Lower lobe of right lung (tissue), 2 donors: ENCODE measurements around the gene COPS7A. TPM values are rescaled to one million over a fixed set of nuclear protein-coding genes. Genes with fewer than 3 reads are reported as not detected.
A peak's percentile ranks its signal among the peaks of the same experiment; 100 is the strongest.
"Not testable (repeated sequence)": the region's sequence is repeated elsewhere in the genome, so short reads cannot be mapped to it uniquely, and the experiment has no call there.

Experiments
- ATAC-seq, 2 donors: fragments of 200-7000 bp; cut with Tn5 transposase; one replicate each; pipeline ENCODE4 v1.9.1; 2020 to 2022; ENCODE audit warnings: mild to moderate bottlenecking in 2 of 2, moderate library complexity in 2 of 2
- DNase-seq: peaks from one replicate; pipeline ENCODE4 v3.0.0-alpha.2; 2020
- H3K27ac ChIP-seq: fragments of 200-600 bp; one replicate; pipeline ENCODE4 v1.8.0; 2022
- H3K27me3 ChIP-seq: fragments of 200-600 bp; one replicate; pipeline ENCODE4 v1.8.0; 2022; ENCODE audit warnings: low read depth
- H3K36me3 ChIP-seq: fragments of 200-600 bp; one replicate; pipeline ENCODE4 v1.8.0; 2022; ENCODE audit warnings: mild to moderate bottlenecking
- H3K4me1 ChIP-seq: fragments of 200-600 bp; one replicate; pipeline ENCODE4 v1.8.0; 2022
- H3K4me3 ChIP-seq: fragments of 200-600 bp; one replicate; pipeline ENCODE4 v1.8.0; 2022; ENCODE audit warnings: mild to moderate bottlenecking
- H3K9me3 ChIP-seq: fragments of 200-600 bp; one replicate; pipeline ENCODE4 v1.8.0; 2022
- intact Hi-C: fragments of 100-400 bp; cut with DNase I; formaldehyde crosslinking; loops from one replicate; pipeline ENCODE4 v1.11.0; 2022
- total RNA-seq: library from RNA; stranded (reverse); fragmentation: NEBNext Ultra II Directional; extraction: Animal tissue kit (Norgen Biotek cat#: 25700); gene quantifications from one replicate; pipeline ENCODE4 v1.2.1, GENCODE V29; 2021
- TF ChIP-seq, protein P1 (sequence below): fragments of 200-600 bp; IDR thresholded peaks from one replicate; pipeline ENCODE4 v1.8.0; 2022; ENCODE audit warnings: antibody characterized with exemption, mild to moderate bottlenecking
- donor health status: DM: no; HTN: yes; CAD: no; lungs with severe emphysema.

The COPS7A gene
- total RNA-seq, 1 donor from 2014 or later = 55.1 TPM

DNA sequence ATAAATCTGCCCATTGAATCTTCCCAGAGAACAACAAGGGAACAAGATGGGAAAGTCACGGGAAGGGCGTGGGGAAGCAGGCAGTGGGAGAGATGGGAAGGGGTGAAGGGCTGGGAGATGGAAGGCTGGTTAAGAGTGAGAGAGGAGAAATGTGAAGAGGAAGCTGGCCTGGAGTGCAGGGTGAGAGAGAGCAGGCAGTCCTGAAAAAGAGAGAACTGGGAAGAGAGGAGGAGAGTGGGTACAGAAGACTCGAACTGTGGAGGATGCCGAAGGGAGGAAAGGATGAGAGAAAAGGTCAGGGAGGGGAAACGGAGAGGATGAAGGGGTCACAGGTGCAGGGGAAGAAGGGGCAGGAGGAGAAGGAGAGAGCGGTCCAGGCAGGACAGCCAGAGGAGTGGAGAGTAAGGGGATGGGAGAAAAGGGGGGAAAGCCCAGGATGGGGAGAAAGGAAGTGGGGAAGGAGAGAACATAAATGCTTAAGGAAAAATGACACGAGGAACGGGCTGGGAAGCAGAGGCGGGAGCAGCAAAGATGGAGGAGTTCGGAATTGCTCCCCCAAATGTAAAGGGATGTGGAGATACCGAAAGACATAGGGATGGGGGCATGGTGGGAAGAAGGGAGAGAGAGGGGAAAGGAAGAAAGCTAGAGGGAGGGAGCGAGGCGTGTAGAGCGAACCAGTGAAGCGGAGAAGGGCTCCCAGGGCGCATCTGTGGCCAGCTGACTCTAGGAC, 24.4 kb upstream of the COPS7A start:
- Histone ChIP-seq H3K9me3 (no peaks in the 10 kb centered on the region), H3K27ac (no peak overlapping the region), H3K36me3 (no peaks in the 10 kb centered on the region), H3K27me3 (peaks cover 71% of the 10 kb centered on the region), H3K4me3 (peak overlapping the region; percentile 46), H3K4me1 (peaks cover 11% of the 10 kb centered on the region)
- ATAC-seq (no peak), DNase-seq (no peak)
- TF ChIP-seq, protein P1, sequence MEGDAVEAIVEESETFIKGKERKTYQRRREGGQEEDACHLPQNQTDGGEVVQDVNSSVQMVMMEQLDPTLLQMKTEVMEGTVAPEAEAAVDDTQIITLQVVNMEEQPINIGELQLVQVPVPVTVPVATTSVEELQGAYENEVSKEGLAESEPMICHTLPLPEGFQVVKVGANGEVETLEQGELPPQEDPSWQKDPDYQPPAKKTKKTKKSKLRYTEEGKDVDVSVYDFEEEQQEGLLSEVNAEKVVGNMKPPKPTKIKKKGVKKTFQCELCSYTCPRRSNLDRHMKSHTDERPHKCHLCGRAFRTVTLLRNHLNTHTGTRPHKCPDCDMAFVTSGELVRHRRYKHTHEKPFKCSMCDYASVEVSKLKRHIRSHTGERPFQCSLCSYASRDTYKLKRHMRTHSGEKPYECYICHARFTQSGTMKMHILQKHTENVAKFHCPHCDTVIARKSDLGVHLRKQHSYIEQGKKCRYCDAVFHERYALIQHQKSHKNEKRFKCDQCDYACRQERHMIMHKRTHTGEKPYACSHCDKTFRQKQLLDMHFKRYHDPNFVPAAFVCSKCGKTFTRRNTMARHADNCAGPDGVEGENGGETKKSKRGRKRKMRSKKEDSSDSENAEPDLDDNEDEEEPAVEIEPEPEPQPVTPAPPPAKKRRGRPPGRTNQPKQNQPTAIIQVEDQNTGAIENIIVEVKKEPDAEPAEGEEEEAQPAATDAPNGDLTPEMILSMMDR = no peak
- intact Hi-C loops = no loop called here

DNA sequence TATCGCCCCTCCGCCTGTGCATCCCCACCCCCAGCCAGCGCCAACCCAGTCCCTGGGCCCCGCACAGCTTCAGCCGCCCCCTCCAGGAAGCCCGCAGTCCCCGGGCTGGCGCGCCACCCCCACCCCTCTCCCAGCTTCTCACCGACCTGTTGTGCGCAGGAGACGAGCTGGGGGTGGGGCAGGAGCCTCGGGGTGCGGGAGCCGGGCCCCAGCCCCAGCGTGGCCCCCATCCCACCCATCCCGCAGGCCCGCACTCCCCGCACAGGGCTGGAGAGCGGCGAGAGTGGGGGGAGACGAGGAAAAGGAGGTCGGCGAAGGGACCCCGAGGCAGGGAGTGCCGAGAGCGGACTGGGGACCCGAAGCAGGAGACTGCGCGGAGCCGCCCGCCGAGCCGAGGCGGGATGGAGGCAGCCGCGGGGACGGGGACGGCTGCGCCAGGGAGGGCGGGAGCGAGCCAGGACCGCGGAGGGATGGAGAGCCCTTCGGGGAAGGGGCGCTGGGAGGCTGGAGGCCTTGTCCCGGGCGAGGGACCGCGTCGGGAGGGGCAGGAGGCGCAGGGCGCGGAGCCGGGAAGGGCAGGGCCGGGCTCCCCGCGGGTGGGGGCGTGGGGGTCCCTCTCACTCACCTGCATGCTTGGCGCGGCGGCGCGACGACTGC, 23.7 kb upstream of the COPS7A start:
- H3K27me3 ChIP-seq = peaks cover 76% of the 10 kb centered on the region
- no peak for DNase-seq
- peak overlapping the region; percentile 46 for H3K4me3 ChIP-seq
- peaks cover 11% of the 10 kb centered on the region for H3K4me1 ChIP-seq
- no peaks in the 10 kb centered on the region for H3K36me3 ChIP-seq
- TF ChIP-seq, protein P1 = no peak
- intact Hi-C loops = no loop called here
- ATAC-seq = peak; percentile 16 to 44
- H3K27ac ChIP-seq = no peak overlapping the region
- H3K9me3 ChIP-seq = no peaks in the 10 kb centered on the region

DNA sequence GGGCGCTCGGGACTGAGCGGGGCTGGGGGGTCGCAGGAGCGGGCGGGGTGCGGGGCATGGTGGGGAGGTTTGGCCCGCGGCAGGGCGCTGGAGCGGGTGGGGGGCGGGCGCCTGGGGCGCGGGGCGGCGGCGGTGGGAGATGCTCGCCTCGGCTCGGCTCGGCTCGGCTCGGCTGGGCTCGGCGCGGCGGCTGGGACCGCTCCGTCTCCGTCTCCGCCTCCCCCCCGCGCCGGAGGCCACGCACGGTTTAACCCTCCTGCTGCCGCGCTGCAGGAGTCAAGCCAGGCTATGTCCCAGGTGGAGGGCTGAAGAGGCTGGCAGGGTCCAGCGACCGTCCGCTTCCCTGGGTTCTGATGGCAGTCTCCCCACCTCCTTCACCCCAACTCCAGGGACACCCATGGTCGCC, 23.2 kb upstream of the COPS7A start, which contains the start of gene PIANP:
PIANP (minus strand) TSS at position 170 of the 406 bp plus-strand sequence. CDS start 2,754 bp downstream, outside the sequence.
- Histone ChIP-seq H3K27ac (no peak within 1 kb of the TSS), H3K9me3 (no peaks in the 10 kb centered on the region), H3K27me3 (peaks cover 81% of the 10 kb centered on the region), H3K36me3 (no peaks in the 10 kb centered on the region), H3K4me1 (peaks cover 11% of the 10 kb centered on the region), H3K4me3 (peak within 1 kb of the TSS; percentile 46)
- intact Hi-C loops = no loop called here
- ATAC-seq (peak; percentile 65 to 78), DNase-seq (no peak)
- TF ChIP-seq, protein P1 = no peak

DNA sequence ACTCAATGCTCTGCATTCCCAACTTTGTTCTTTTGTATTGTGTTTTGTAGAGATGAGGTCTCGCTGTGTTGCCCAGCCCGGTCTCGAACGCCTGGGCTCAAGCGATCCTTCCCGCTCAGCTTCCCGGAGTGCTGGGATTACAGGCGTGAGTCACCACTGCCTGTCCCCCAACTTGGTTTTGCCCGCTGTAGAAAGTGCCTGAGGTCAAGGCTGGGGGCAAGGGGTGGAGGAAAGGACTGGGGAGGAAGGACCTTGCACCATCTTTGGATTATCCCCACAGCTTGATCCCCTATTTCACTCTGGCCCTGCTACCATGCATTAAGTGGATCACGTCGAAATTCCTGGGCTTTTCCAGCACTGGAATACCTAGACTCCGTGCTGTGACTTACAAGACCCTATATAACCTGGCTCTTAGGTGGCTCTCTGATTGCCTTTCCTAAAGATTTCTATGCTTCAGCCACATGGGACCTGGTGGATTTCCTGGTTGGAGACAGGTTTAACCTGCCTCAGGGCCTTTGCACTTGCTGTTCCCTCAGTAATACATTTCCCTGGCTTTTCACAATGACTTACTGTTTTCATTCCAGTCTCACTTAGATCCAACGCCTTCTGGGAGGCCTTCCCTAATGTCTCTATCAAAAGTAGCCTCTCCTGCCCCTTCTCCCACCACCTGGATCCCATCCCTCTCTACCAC, 22.6 kb upstream of the COPS7A start:
- H3K36me3 ChIP-seq = no peaks in the 10 kb centered on the region
- H3K4me1 ChIP-seq = peaks cover 11% of the 10 kb centered on the region
- H3K4me3 ChIP-seq = peak overlapping the region; percentile 46
- DNase-seq (no peak), ATAC-seq (no peak)
- TF ChIP-seq, protein P1 = no peak
- intact Hi-C loops = no loop called here
- H3K9me3 ChIP-seq = no peaks in the 10 kb centered on the region
- peaks cover 87% of the 10 kb centered on the region for H3K27me3 ChIP-seq
- H3K27ac ChIP-seq = no peak overlapping the region

DNA sequence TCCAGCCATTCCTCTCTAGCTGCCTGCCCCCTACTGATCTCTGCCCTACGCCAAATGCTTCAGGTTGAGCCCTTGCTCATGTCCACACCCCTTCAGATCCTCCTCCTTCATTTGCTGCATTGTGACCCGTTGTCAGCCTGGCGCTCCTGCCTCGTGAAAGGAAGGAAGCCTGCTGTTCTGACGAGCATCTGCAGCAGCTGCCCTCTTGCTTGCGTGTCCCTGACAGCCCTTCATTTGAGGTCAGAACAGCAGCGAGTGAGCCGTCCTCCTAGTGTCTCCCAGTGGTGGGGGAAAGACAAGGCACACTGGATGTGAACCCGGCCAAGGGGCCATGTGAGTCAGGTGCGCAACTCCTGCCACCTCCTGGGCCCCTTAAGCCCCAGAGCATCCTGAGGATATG, 20.2 kb upstream of the COPS7A start:
- intact Hi-C loops = no loop called here
- ATAC-seq = no peak
- H3K36me3 ChIP-seq = no peaks in the 10 kb centered on the region
- no peak overlapping the region for H3K4me3 ChIP-seq
- DNase-seq = no peak
- H3K27me3 ChIP-seq = peaks cover 82% of the 10 kb centered on the region
- H3K4me1 ChIP-seq = peaks cover 11% of the 10 kb centered on the region
- H3K9me3 ChIP-seq = no peaks in the 10 kb centered on the region
- TF ChIP-seq, protein P1 = no peak
- no peak overlapping the region for H3K27ac ChIP-seq

DNA sequence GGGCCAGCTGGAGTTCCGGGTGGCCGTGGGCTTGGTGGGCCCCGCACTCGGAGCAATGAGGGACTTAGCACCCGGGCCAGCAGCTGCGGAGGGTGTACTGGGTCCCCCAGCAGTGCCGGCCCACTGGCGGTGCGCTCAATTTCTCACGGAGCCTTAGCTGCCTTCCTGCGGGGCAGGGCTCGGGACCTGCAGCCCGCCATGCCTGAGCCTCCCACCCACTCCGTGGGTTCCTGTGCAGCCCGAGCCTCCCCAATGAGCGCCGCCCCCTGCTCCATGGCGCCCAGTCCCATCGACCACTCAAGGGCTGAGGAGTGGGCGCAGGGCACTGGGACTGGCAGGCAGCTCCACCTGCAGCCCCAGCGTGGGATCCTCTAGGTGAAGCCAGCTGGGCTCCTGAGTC, 15.5 kb upstream of the COPS7A start:
- H3K4me1 ChIP-seq, H3K4me3 ChIP-seq, DNase-seq, H3K36me3 ChIP-seq, ATAC-seq, H3K9me3 ChIP-seq, intact Hi-C loops, H3K27ac ChIP-seq: not testable (repeated sequence)
- H3K27me3 ChIP-seq = peaks cover 47% of the 10 kb centered on the region
